Effector memory CD4-positive, alpha-beta T cell (primary cell): ENCODE data around the gene LCN1.
A peak's percentile ranks its signal among the peaks of the same experiment; 100 is the strongest.

ENCODE experiments used
- DNase-seq, 3 donors: peaks; one replicate each; pipeline ENCODE4 v3.0.0-alpha.2; 2020
- H3K27ac ChIP-seq: 2 replicates; pipeline ENCODE4 v1.7.0; 2013; ENCODE audit warnings: mild to moderate bottlenecking, low read length, moderate library complexity; ENCODE audit not compliant: insufficient read depth, poor library complexity, severe bottlenecking
- H3K27me3 ChIP-seq: replicated peaks from 2 replicates; pipeline ENCODE4 v1.7.0; 2013; ENCODE audit warnings: mild to moderate bottlenecking, low read length; ENCODE audit not compliant: insufficient read depth, control insufficient read depth, poor library complexity, severe bottlenecking
- H3K36me3 ChIP-seq: 2 replicates; pipeline ENCODE4 v1.7.0; 2013; ENCODE audit warnings: mild to moderate bottlenecking, low read length, moderate library complexity; ENCODE audit not compliant: control insufficient read depth, insufficient read depth
- H3K4me1 ChIP-seq: 2 replicates; pipeline ENCODE4 v1.7.0; 2013; ENCODE audit warnings: low read length, mild to moderate bottlenecking; ENCODE audit not compliant: control insufficient read depth, insufficient read depth, poor library complexity, severe bottlenecking
- H3K4me3 ChIP-seq: 2 replicates; pipeline ENCODE4 v1.7.0; 2013; ENCODE audit warnings: low read length, low read depth, mild to moderate bottlenecking; ENCODE audit not compliant: insufficient read depth, poor library complexity, severe bottlenecking
- H3K9me3 ChIP-seq: 2 replicates; pipeline ENCODE4 v1.7.0; 2013; ENCODE audit warnings: mild to moderate bottlenecking, low read length, moderate library complexity; ENCODE audit not compliant: control insufficient read depth

The LCN1 gene

GRCh38 chr9:135480071-135480939 lies 40.9 kb upstream of the LCN1 start:
- DNase-seq, result no peak
- Histone ChIP-seq H3K27me3 (peaks cover 4% of the 10 kb centered on the region), H3K4me1 (peaks cover 11% of the 10 kb centered on the region), H3K36me3 (no peaks in the 10 kb centered on the region), H3K27ac (no peak overlapping the region), H3K4me3 (peak overlapping the region; percentile 66), H3K9me3 (no peaks in the 10 kb centered on the region)

GRCh38 chr9:135480940-135481310 lies 40.3 kb upstream of the LCN1 start:
- DNase-seq, result no peak
- Histone ChIP-seq H3K4me1 (peaks cover 11% of the 10 kb centered on the region), H3K27ac (no peak overlapping the region), H3K9me3 (no peaks in the 10 kb centered on the region), H3K27me3 (peaks cover 4% of the 10 kb centered on the region), H3K36me3 (no peaks in the 10 kb centered on the region), H3K4me3 (peak overlapping the region; percentile 66)

- no peaks in the 10 kb centered on the region for H3K36me3 ChIP-seq
- no peak overlapping the region for H3K27ac ChIP-seq
- H3K9me3 ChIP-seq, result no peaks in the 10 kb centered on the region
- no peak for DNase-seq
- H3K27me3 ChIP-seq, result peaks cover 4% of the 10 kb centered on the region
- H3K4me3 ChIP-seq, result no peak overlapping the region
- H3K4me1 ChIP-seq, result peaks cover 11% of the 10 kb centered on the region
Observed at GRCh38 chr9:135482015-135482754, 39.1 kb upstream of the LCN1 start.

- no peaks in the 10 kb centered on the region for H3K9me3 ChIP-seq
- no peak for DNase-seq
- no peaks in the 10 kb centered on the region for H3K27me3 ChIP-seq
- H3K4me1 ChIP-seq, result peaks cover 8% of the 10 kb centered on the region
- H3K36me3 ChIP-seq, result no peaks in the 10 kb centered on the region
- no peak overlapping the region for H3K4me3 ChIP-seq
- H3K27ac ChIP-seq, result no peak overlapping the region
Observed at GRCh38 chr9:135484460-135485277, 36.6 kb upstream of the LCN1 start.

GRCh38 chr9:135485385-135485784 lies 35.9 kb upstream of the LCN1 start:
- DNase-seq, result no peak
- H3K9me3 ChIP-seq, result no peaks in the 10 kb centered on the region
- H3K36me3 ChIP-seq, result no peaks in the 10 kb centered on the region
- no peaks in the 10 kb centered on the region for H3K27me3 ChIP-seq
- H3K4me1 ChIP-seq, result peaks cover 7% of the 10 kb centered on the region
- no peak overlapping the region for H3K27ac ChIP-seq
- H3K4me3 ChIP-seq, result no peak overlapping the region

- no peak for DNase-seq
- no peaks in the 10 kb centered on the region for H3K9me3 ChIP-seq
- no peaks in the 10 kb centered on the region for H3K36me3 ChIP-seq
- H3K27me3 ChIP-seq, result no peaks in the 10 kb centered on the region
- H3K4me1 ChIP-seq, result peaks cover 2% of the 10 kb centered on the region
- H3K4me3 ChIP-seq, result no peak overlapping the region
- no peak overlapping the region for H3K27ac ChIP-seq
Observed at GRCh38 chr9:135485832-135486231, 35.4 kb upstream of the LCN1 start.

GRCh38 chr9:135486267-135487065 lies 34.8 kb upstream of the LCN1 start:
- no peak for DNase-seq
- Histone ChIP-seq H3K4me1 (no peaks in the 10 kb centered on the region), H3K9me3 (no peaks in the 10 kb centered on the region), H3K36me3 (no peaks in the 10 kb centered on the region), H3K27ac (no peak overlapping the region), H3K27me3 (no peaks in the 10 kb centered on the region), H3K4me3 (no peak overlapping the region)

GRCh38 chr9:135487281-135488012 lies 33.8 kb upstream of the LCN1 start:
- H3K27ac ChIP-seq, result no peak overlapping the region
- no peak overlapping the region for H3K4me3 ChIP-seq
- no peaks in the 10 kb centered on the region for H3K4me1 ChIP-seq
- no peaks in the 10 kb centered on the region for H3K27me3 ChIP-seq
- H3K36me3 ChIP-seq, result no peaks in the 10 kb centered on the region
- H3K9me3 ChIP-seq, result no peaks in the 10 kb centered on the region
- no peak for DNase-seq

GRCh38 chr9:135488013-135488330 lies 33.3 kb upstream of the LCN1 start:
- Histone ChIP-seq H3K27ac (no peak overlapping the region), H3K9me3 (no peaks in the 10 kb centered on the region), H3K4me1 (no peaks in the 10 kb centered on the region), H3K27me3 (no peaks in the 10 kb centered on the region), H3K36me3 (no peaks in the 10 kb centered on the region), H3K4me3 (no peak overlapping the region)
- no peak for DNase-seq
